ENCODE measurements around the gene CEMIP. TPM values are rescaled to one million over a fixed set of nuclear protein-coding genes. Genes with fewer than 3 reads are reported as not detected.

The CEMIP gene
- total RNA-seq, 1 experiment from 2014 or later = 3.5 TPM

DNA sequence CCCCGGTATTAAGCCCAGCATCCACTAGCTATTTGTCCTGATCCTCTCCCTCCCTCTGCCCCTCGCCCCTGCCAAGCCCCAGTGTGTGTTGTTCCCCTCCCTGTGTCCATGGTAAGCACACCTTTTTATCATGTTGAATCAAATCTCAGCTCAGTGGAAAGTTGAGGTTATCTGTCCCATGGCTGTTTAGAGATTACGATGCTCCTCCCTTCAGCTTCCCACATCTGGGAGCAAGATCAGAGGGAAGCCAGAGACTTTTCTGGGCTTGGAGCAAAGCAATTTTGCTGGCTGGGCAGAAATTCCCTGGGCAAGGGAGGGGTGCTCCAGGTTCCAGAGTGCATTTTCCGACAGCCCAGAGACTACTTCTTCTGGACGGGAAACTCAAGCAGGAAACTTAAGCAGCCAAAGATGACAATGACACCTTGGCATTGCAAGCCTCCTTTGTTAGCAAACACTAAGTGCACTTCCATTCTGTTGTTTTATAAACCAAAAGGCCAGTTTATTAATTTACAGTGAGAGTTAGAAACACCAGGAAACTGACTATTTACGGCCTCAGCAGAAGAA is 105.9 kb downstream of the CEMIP start:
- Histone ChIP-seq H3K4me2 (ENCODE audit: low read length) (no peak overlapping the region), H3K9ac (ENCODE audit: low read length) (no peak overlapping the region), H3K9me3 (ENCODE audit: control insufficient read depth in 1 of 2, insufficient read depth in 1 of 2, low read depth in 1 of 2, low read length in 2 of 2) (no peaks in the 10 kb centered on the region), H4K20me1 (ENCODE audit: insufficient read depth) (no peaks in the 10 kb centered on the region), H3K9me2 (ENCODE audit: insufficient read depth) (no peaks in the 10 kb centered on the region), H3K79me2 (ENCODE audit: insufficient read depth, low read length) (no peaks in the 10 kb centered on the region), H3K27ac (ENCODE audit: low read depth, low read length) (no peak overlapping the region), H3K4me3 (replicated peaks in 1 of 2; ENCODE audit: low read depth in 1 of 2, low read length in 2 of 2) (no peak overlapping the region), H3K27me3 (ENCODE audit: insufficient read depth, low read length) (no peaks in the 10 kb centered on the region), H3K36me3 (ENCODE audit: control insufficient read depth in 1 of 2, insufficient read depth in 2 of 2, low read length in 2 of 2) (peaks cover 0 to 9% of the 10 kb centered on the region in 2 experiments; a peak in 1 of 4 replicates), H2AFZ (ENCODE audit: low read depth, low read length, poor library complexity, severe bottlenecking) (no peak overlapping the region), H3K4me1 (ENCODE audit: control insufficient read depth in 1 of 2, insufficient read depth in 2 of 2, low read length in 2 of 2) (peaks cover 0 to 2% of the 10 kb centered on the region in 2 experiments; a peak in 1 of 4 replicates)
- ChIA-PET CTCF (no interaction called here), RAD21 (ENCODE audit: low non-redundant PET in 1 of 2, low total read pairs in 2 of 2, uncharacterized antibody in 2 of 2, unreplicated experiment in 2 of 2) (no interaction called here), POLR2A (no interaction called here)
- no TSS peak for BruUV-seq (replicated peaks)
- DNase-seq (ENCODE audit: low read depth, low spot score) = no peak
- no peak for ATAC-seq
- intact Hi-C loops (cut with micrococcal nuclease) = no loop called here
- TF ChIP-seq EGR1 (IDR thresholded peaks at IDR 0.05; ENCODE audit: low read depth) (no peak), RAD21 (IDR thresholded peaks at IDR 0.05; ENCODE audit: low read depth) (no peak), EZH2 (IDR thresholded peaks at IDR 0.05) (no peak), SRF (IDR thresholded peaks at IDR 0.05; ENCODE audit: low read depth) (no peak), POLR2A (IDR thresholded peaks at IDR 0.05; ENCODE audit: borderline replicate concordance, extremely low read depth, insufficient read depth, insufficient read length) (no peak)
- TF ChIP-seq, protein P1, sequence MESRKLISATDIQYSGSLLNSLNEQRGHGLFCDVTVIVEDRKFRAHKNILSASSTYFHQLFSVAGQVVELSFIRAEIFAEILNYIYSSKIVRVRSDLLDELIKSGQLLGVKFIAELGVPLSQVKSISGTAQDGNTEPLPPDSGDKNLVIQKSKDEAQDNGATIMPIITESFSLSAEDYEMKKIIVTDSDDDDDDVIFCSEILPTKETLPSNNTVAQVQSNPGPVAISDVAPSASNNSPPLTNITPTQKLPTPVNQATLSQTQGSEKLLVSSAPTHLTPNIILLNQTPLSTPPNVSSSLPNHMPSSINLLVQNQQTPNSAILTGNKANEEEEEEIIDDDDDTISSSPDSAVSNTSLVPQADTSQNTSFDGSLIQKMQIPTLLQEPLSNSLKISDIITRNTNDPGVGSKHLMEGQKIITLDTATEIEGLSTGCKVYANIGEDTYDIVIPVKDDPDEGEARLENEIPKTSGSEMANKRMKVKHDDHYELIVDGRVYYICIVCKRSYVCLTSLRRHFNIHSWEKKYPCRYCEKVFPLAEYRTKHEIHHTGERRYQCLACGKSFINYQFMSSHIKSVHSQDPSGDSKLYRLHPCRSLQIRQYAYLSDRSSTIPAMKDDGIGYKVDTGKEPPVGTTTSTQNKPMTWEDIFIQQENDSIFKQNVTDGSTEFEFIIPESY (IDR thresholded peaks at IDR 0.05; ENCODE audit: extremely low read depth, insufficient replicate concordance, low read length) = no peak

DNA sequence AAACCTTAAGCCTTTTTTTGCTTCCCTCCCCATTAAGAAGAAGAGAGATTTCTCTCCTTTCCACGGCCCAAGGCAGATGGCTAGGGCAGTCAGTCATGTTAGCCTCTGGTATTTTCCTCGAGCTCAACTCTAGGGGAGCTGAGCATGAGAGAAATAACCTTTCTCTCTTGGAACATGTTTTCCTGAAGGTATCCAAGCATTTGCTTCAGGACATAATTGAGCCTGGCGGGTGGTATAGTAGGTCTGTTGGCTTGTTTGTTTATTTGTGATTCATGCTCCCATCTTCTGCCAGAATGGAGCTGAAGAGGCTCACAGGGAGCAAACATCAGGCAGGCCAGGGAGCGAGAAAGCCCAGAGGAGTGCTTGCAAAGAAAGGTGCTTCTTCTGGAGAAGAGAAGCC is 108.0 kb downstream of the CEMIP start:
- peaks cover 0 to 2% of the 10 kb centered on the region in 2 experiments; a peak in 1 of 4 replicates for H3K4me1 ChIP-seq (ENCODE audit: control insufficient read depth in 1 of 2, insufficient read depth in 2 of 2, low read length in 2 of 2)
- no peaks in the 10 kb centered on the region for H4K20me1 ChIP-seq (ENCODE audit: insufficient read depth)
- no peak overlapping the region for H3K4me2 ChIP-seq (ENCODE audit: low read length)
- ChIA-PET CTCF (interaction anchor here (1.3 kb wide), 1 partner anchor 379 kb away, joined by 3 read pairs; no protein-coding TSS in a partner anchor), RAD21 (ENCODE audit: low non-redundant PET in 1 of 2, low total read pairs in 2 of 2, uncharacterized antibody in 2 of 2, unreplicated experiment in 2 of 2) (no interaction called here), POLR2A (no interaction called here)
- H3K9me3 ChIP-seq (ENCODE audit: control insufficient read depth in 1 of 2, insufficient read depth in 1 of 2, low read depth in 1 of 2, low read length in 2 of 2) = no peaks in the 10 kb centered on the region
- H2AFZ ChIP-seq (ENCODE audit: low read depth, low read length, poor library complexity, severe bottlenecking) = no peak overlapping the region
- no peak overlapping the region for H3K9ac ChIP-seq (ENCODE audit: low read length)
- BruUV-seq (replicated peaks) = no TSS peak
- H3K79me2 ChIP-seq (ENCODE audit: insufficient read depth, low read length) = no peaks in the 10 kb centered on the region
- no peak overlapping the region for H3K27ac ChIP-seq (ENCODE audit: low read depth, low read length)
- DNase-seq (ENCODE audit: low read depth, low spot score) = no peak
- no peak for ATAC-seq
- peaks cover 0 to 9% of the 10 kb centered on the region in 2 experiments; a peak in 1 of 4 replicates for H3K36me3 ChIP-seq (ENCODE audit: control insufficient read depth in 1 of 2, insufficient read depth in 2 of 2, low read length in 2 of 2)
- H3K27me3 ChIP-seq (ENCODE audit: insufficient read depth, low read length) = no peaks in the 10 kb centered on the region
- intact Hi-C loops (cut with micrococcal nuclease) = no loop called here
- no peak overlapping the region for H3K4me3 ChIP-seq (replicated peaks in 1 of 2; ENCODE audit: low read depth in 1 of 2, low read length in 2 of 2)
- H3K9me2 ChIP-seq (ENCODE audit: insufficient read depth) = no peaks in the 10 kb centered on the region
- TF ChIP-seq MAX (IDR thresholded peaks at IDR 0.05) (no peak), REST (IDR thresholded peaks at IDR 0.05; ENCODE audit: low read depth) (no peak), SRF (IDR thresholded peaks at IDR 0.05; ENCODE audit: low read depth) (no peak), EGR1 (IDR thresholded peaks at IDR 0.05; ENCODE audit: low read depth) (no peak), ZFX (IDR thresholded peaks at IDR 0.05) (no peak), ELF1 (IDR thresholded peaks at IDR 0.05; ENCODE audit: borderline replicate concordance, low read depth) (no peak), FOSL1 (IDR thresholded peaks at IDR 0.05; ENCODE audit: low read depth) (no peak), CBX3 (IDR thresholded peaks at IDR 0.05; ENCODE audit: low read depth) (no peak), SIN3A (IDR thresholded peaks at IDR 0.05; ENCODE audit: low read depth) (no peak)
- TF ChIP-seq, protein P1 (IDR thresholded peaks at IDR 0.05; ENCODE audit: extremely low read depth, insufficient replicate concordance, low read length) = no peak

Measured in HCT116 (cell line).